GM23248 (cell line): ENCODE measurements around the gene AOPEP.

Experiments
- EZH2 ChIP-seq: fragments of 200-600 bp; sonication (generic); IDR thresholded peaks from 2 replicates; pipeline ENCODE4 v1.6.1; 2018; ENCODE audit warnings: antibody characterized with exemption, mild to moderate bottlenecking; ENCODE audit not compliant: insufficient read depth, poor library complexity, severe bottlenecking
- EZH2phosphoT487 ChIP-seq: fragments of 200-600 bp; sonication (generic); IDR thresholded peaks from 2 replicates; pipeline ENCODE4 v1.6.1; 2018; ENCODE audit warnings: antibody characterized with exemption, moderate library complexity, mild to moderate bottlenecking, low read depth; ENCODE audit not compliant: insufficient read depth

DNA sequence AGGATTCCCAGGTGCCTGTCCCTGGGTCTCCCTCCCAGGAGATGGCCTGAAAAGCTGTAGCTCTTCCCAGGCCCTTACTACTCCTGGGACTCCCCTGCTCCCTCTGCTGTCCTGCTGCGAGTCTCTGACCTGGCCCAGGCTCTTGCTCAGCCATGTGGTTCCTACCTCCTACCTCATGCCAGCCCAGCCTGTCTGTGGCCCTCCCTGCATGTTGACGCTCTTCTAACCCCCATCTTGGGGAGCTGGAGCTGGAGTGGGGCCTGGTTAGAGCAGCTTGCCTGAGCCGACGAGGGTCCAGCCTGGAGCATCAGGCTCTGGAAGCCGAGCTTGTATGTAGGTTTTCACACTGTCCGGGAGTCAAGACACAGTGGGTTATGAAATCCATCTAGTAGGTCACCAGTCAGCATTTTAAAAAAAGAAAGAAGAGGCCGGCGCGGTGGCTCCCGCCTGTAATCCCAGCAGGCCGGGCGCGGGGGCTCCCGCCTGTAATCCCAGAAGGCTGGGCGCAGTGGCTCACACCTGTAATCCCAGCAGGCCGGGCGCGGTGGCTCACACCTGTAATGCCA, 346.6 kb downstream of the AOPEP start:
- TF ChIP-seq EZH2 (no peak), EZH2phosphoT487 (no peak)
